Motor neuron (in vitro differentiated cells): ENCODE measurements around the gene ADCYAP1R1. TPM values are rescaled to one million over a fixed set of nuclear protein-coding genes. Genes with fewer than 3 reads are reported as not detected.

Experiments
- ATAC-seq, 8 experiments: fragments of 200-7000 bp; cut with Tn5 transposase; replicated peaks in 6 of 8; 2 replicates each; pipeline ENCODE4 v1.8.0; 2021; ENCODE audit warnings: mild to moderate bottlenecking in 8 of 8, moderate library complexity in 8 of 8
- H3K27ac ChIP-seq, 2 donors: fragments of 250-450 bp; sonication (Bioruptor Pico); 2 replicates each; pipeline ENCODE4 v1.9.0; 2021; ENCODE audit warnings: antibody characterized with exemption in 2 of 2, mild to moderate bottlenecking in 2 of 2, moderate library complexity in 1 of 2
- H3K4me1 ChIP-seq, 2 donors: fragments of 250-450 bp; sonication (Bioruptor Pico); replicated peaks in 1 of 2; 2 replicates each; pipeline ENCODE4 v1.6.1; 2021; ENCODE audit warnings: antibody characterized with exemption in 2 of 2, mild to moderate bottlenecking in 2 of 2, moderate library complexity in 1 of 2
- H3K4me3 ChIP-seq, 5 donors: fragments of 250-450 bp; sonication (Bioruptor Pico); 2 replicates each; pipeline ENCODE4 v1.9.0; 2021; ENCODE audit warnings: antibody characterized with exemption in 5 of 5, mild to moderate bottlenecking in 5 of 5, moderate library complexity in 4 of 5
- WGBS, 10 experiments: fragments of 450-650 bp; shearing (Covaris generic); methylation state at CpG; one replicate each; pipeline ENCODE4 v1.0.0; 2022; 5-methylcytosine and 5-hydroxymethylcytosine counted together
- in situ Hi-C, 9 experiments: fragments of 400-800 bp; cut with MboI; loops; one replicate each; pipeline ENCODE4 v1.15.0; 2021; ENCODE audit warnings: low sequenced_read_pairs in 9 of 9, low pct_unique_long_range_greater_than_20kb in 2 of 9; ENCODE audit not compliant: unreplicated experiment in 9 of 9
- total RNA-seq, 8 experiments: library from RNA; unstranded; fragments of 300-600 nt; gene quantifications; 2 replicates each; pipeline versions ENCODE4 v1.2.3 to v1.2.4, GENCODE V29; 2022

The ADCYAP1R1 gene
- total RNA-seq, 8 experiments from 2014 or later, result 0.36 to 55.0 (median 11.8) TPM

DNA sequence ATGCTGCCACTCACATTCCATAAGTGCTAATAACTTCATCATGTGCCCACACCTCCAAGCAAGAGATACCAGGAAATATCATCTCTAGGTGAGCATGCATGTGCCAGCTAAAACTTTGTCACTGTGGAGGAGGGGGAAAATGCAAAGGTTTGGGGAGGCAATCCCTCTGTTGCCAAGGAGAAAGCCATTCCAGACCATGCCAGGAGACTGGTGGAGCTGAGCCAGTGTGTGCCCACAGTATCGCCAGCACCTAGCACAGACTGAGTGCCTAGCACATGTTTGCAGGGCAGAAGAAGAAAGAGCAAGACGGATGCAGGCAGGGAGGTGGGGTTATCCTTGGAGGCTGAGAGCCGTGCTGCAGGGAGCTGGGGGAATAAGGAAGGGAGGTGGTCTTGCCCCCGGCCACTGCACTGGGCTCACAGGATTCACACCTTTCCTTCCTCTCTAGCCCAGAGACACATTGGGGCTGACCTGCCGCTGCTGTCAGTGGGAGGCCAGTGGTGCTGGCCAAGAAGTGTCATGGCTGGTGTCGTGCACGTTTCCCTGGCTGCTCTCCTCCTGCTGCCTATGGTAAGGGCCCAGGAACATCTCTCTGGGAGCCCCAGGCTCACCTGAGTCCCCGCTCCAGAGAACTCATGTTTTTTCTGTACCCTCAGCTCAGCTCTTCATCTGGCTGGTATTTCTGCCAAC lies 10.8 kb downstream of the ADCYAP1R1 start:
- H3K4me1 ChIP-seq, result peaks cover 17 to 31% of the 10 kb centered on the region in 2 donors
- no peak overlapping the region for H3K27ac ChIP-seq
- no peak overlapping the region for H3K4me3 ChIP-seq
- 29 to 93% (median 80%) methylated on average over 2 to 3 of the region's 8 CpGs; no CpG with 5 or more reads in 5 of the 10 experiments for WGBS, 10 experiments
- in situ Hi-C loops, result no loop called here
- no peak for ATAC-seq

DNA sequence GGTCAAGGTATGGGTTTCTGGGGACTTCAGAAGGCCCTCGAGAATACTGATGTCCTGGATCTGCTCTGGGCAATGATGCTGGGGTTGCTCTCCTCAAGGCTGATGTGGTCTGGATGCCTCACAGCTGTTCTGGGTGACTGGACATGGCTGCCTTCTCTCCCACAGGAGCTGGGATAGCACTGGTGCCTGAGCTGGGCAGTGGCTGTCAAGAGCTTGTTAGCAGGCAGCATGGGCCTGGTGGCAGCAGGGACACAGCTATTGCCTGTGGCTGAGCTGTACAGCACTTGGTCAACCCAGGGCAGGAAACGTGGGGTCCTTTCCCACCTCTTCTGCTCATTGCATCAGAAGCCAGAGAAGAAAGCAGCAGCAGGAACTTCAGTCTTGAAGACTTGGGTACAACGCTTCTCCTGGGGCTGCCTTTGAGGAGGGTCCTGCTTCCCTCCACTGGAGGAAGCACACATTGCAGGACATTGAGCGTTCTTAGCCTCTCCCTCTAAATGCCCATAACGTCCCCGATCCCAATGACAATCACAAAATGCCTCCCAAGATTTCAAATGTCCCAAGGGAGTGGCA lies 13.0 kb downstream of the ADCYAP1R1 start:
- 17 to 74% (median 20%) methylated on average over 1 to 5 of the region's 6 CpGs; no CpG with 5 or more reads in 5 of the 10 experiments for WGBS, 10 experiments
- Histone ChIP-seq H3K4me1 (peaks cover 17 to 21% of the 10 kb centered on the region in 2 donors), H3K4me3 (no peak overlapping the region), H3K27ac (no peak overlapping the region)
- no peak for ATAC-seq
- in situ Hi-C loops, result no loop called here

DNA sequence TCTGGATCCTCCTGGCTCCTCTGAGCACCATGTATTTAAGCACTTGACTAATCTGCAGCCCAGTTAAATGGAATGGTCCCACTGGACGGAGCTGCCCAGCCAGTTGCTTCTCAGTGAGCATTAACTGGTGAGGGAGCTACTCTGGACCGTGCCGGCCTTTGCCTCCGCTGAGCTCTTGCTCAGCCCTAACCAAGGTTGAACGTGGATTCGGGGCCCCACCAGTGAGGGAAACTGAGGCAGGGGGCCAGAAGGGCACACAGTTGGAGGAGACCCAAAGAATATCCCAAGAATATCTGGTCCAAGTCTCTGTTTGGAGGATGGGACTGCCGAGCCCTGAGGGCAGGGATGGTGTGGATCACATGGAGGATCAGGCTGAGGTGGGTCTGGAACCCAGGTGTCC lies 13.7 kb downstream of the ADCYAP1R1 start:
- Histone ChIP-seq H3K4me1 (peaks cover 11 to 17% of the 10 kb centered on the region in 2 donors), H3K27ac (no peak overlapping the region), H3K4me3 (no peak overlapping the region)
- ATAC-seq, result no peak
- in situ Hi-C loops, result no loop called here
- 30 to 100% (median 93%) methylated on average over 1 to 5 of the region's 7 CpGs; no CpG with 5 or more reads in 4 of the 10 experiments for WGBS, 10 experiments

GRCh38 chr7:31066516-31067130 lies 14.5 kb downstream of the ADCYAP1R1 start:
- no peak overlapping the region for H3K4me3 ChIP-seq
- no peak overlapping the region for H3K27ac ChIP-seq
- WGBS, 10 experiments, result 0 to 78% (median 36%) methylated on average over 1 to 4 of the region's 4 CpGs; no CpG with 5 or more reads in 5 of the 10 experiments
- in situ Hi-C loops, result no loop called here
- ATAC-seq, result no peak
- peaks cover 3 to 17% of the 10 kb centered on the region in 2 donors for H3K4me1 ChIP-seq

DNA sequence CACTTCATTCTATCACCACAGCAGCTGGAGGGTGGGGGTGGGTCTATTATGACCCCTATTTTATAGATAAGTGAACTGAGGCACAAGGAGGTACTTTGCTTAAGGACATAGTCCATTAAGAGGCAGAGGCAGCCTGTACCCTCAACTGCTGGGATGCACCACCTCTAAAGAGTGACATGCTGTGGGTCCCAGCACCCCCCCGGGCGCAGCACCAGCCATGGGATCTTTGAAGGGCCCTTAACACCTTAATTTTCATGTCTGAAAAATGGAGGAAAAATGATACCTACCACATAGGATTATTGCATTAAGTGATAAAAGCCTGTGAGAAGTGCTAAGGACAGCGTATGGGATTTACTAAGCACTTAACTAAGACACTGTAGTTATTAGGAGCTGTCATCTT lies 15.4 kb downstream of the ADCYAP1R1 start:
- ATAC-seq, result no peak
- in situ Hi-C loops, result no loop called here
- H3K4me3 ChIP-seq, result no peak overlapping the region
- H3K4me1 ChIP-seq, result peaks cover 0 to 11% of the 10 kb centered on the region in 2 donors
- 48 to 100% (median 72%) methylated on average over 1 to 3 of the region's 3 CpGs; no CpG with 5 or more reads in 6 of the 10 experiments for WGBS, 10 experiments
- no peak overlapping the region for H3K27ac ChIP-seq

DNA sequence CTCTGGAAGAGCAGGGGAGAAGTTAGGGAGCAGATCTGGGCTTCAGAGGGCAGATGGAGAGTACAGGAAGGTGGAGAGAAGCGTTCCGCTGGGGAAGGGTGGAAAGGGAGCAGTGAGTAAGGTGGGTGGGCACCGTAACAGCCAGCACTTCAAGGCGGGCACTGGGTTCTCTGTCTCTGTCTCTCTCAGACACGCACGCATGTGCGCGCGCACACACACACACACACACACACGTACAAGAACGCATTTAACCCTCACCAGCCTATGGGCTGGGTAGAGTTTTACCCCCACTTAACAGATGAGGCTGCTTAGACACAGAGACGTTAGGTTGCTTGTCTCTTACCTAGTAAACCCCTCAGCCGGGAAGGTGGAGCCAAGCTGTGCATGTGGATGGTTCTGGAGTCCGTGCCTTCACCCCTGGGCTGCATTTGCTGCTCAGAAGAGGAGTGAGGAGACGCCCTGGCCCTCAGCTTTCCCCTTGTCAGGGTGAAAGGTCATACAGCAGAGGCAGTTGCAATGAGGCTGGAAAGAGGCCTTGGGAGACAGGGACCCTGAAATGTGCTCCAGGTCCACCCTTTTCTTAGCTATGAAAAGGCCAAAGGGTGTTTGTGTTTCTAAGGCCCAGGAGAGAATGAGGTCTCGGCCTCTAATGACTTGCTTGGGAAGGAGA lies 16.0 kb downstream of the ADCYAP1R1 start:
- no peak for ATAC-seq
- 0 to 95% (median 55%) methylated on average over 1 to 4 of the region's 16 CpGs; no CpG with 5 or more reads in 6 of the 10 experiments for WGBS, 10 experiments
- no peak overlapping the region for H3K4me3 ChIP-seq
- no peak overlapping the region for H3K27ac ChIP-seq
- in situ Hi-C loops, result no loop called here
- peaks cover 0 to 11% of the 10 kb centered on the region in 2 donors for H3K4me1 ChIP-seq

DNA sequence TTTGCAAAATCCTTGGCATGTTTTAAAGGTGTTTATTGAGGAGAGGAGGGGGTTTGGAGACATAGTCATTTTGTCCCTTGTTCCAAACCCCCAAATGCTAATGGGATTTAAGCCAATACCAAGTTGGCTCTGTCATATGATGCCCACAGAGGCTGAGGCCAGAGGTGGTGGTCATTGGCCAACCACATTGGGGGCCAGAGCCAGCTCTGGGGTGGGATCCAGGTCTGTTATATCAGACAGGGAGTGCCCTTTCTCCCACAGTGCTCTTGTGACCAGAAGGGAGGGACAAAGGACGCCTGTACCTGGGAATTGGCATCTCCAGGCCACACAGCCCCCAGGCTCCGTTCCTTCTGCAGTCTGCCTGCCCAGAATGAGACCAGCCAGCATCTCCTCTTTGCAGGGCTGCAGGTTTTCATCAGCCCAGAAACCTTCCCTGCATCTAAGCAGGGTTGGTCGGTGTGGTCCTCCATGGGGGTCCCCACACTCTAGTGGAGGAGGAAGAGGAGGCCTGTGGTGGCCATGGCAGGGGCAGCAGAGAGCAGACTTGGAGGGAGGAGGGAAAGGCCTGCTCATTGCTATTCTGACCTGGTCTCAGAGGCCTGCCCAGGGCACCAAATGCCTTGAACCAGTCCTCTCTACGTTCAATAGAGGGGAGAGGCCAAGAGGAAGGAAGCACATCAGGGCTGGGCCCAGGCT lies 17.9 kb downstream of the ADCYAP1R1 start:
- in situ Hi-C loops, result no loop called here
- Histone ChIP-seq H3K4me3 (no peak overlapping the region), H3K27ac (no peak overlapping the region), H3K4me1 (peaks cover 0 to 11% of the 10 kb centered on the region in 2 donors)
- 67 to 80% (median 80%) methylated on average over 1 of the region's 4 CpGs; no CpG with 5 or more reads in 7 of the 10 experiments for WGBS, 10 experiments
- no peak for ATAC-seq

DNA sequence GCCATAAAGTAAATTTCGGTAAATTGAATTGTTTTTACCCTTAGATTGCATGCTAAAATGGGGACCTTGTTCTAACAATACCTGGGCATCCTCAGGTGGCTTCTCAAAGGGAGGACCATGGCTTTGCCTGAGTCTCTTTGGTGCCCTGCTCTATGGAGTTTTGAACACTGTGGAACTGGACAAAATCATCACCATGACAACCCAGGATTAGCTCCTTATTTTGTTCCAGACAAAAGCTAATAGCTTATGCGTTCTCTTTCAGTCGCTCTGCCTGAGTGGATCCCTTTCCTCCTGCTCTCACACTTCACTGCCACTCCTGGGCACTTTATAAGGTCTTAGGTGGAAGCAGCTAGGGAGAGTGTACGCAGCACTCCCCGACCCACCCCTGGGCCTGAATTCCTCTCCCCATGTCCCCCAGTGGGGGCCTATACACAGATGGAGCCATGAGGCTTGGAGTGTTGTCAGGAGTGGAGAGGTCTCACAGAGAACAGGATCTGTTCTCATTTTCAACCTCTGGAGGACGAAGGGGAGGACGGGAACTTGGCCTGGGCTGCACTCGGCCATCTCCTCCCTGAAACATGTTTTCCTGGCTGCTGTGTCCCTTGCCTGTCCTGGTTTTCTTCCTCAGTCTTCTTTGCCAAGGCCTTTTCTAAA lies 19.0 kb downstream of the ADCYAP1R1 start:
- Histone ChIP-seq H3K4me3 (no peak overlapping the region), H3K27ac (no peak overlapping the region), H3K4me1 (peaks cover 0 to 11% of the 10 kb centered on the region in 2 donors)
- in situ Hi-C loops, result no loop called here
- ATAC-seq, result peak in 5 of 8 experiments; percentile 25 to 44 (median 43)
- 13 to 96% (median 80%) methylated on average over 1 to 4 of the region's 8 CpGs; no CpG with 5 or more reads in 2 of the 10 experiments for WGBS, 10 experiments

DNA sequence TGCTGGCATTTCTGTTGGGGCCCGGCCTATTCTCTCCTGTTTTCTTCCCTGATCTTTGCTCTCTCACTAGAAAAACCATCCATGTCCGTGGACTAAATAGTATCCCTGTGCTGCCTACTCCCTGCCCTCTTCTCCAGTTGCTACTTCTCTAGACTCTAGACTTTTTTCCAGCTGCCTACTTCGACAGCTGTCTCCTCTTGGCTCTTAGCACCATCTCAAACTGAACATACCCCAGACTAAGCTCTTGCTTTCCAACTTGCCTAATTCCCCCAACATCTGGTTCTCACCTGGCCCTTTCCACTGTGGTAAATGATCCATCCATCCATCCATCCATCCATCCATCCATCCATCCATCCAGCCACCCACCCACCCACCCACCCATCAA lies 19.5 kb downstream of the ADCYAP1R1 start:
- ATAC-seq, result no peak
- 6 to 100% (median 56%) methylated on average over 1 to 3 of the region's 3 CpGs; no CpG with 5 or more reads in 2 of the 10 experiments for WGBS, 10 experiments
- peaks cover 3 to 14% of the 10 kb centered on the region in 2 donors for H3K4me1 ChIP-seq
- no peak overlapping the region for H3K27ac ChIP-seq
- H3K4me3 ChIP-seq, result no peak overlapping the region
- in situ Hi-C loops, result no loop called here

- Histone ChIP-seq H3K4me3 (no peak overlapping the region), H3K27ac (no peak overlapping the region), H3K4me1 (peaks cover 3 to 15% of the 10 kb centered on the region in 2 donors)
- ATAC-seq, result no peak
- in situ Hi-C loops, result no loop called here
- WGBS, 10 experiments, result 40 to 88% (median 75%) methylated on average over 1 to 4 of the region's 5 CpGs; no CpG with 5 or more reads in 2 of the 10 experiments
Observed at GRCh38 chr7:31073326-31074119, 21.4 kb downstream of the ADCYAP1R1 start.

GRCh38 chr7:31074120-31074383 lies 21.9 kb downstream of the ADCYAP1R1 start:
- peak in 2 of 8 experiments; percentile 21 to 67 for ATAC-seq
- H3K4me1 ChIP-seq, result peaks cover 3 to 15% of the 10 kb centered on the region in 2 donors
- H3K27ac ChIP-seq, result no peak overlapping the region
- WGBS, 10 experiments, result 50 to 100% (median 88%) methylated on average over 1 to 5 of the region's 6 CpGs; no CpG with 5 or more reads in 6 of the 10 experiments
- in situ Hi-C loops, result no loop called here
- H3K4me3 ChIP-seq, result no peak overlapping the region
